Type B pancreatic cell (in vitro differentiated cells): ENCODE data around the gene NR3C1. TPM values are rescaled to one million over a fixed set of nuclear protein-coding genes. Genes with fewer than 3 reads are reported as not detected.

Experiments used
- DNase-seq: peaks from one replicate; pipeline ENCODE4 v3.0.0; 2021; ENCODE audit warnings: mixed read lengths; ENCODE audit not compliant: unreplicated experiment; ENCODE audit errors: extremely low spot score
- H3K27ac Mint-ChIP-seq: 2 replicates; pipeline ENCODE4 v1.8.0; 2021; ENCODE audit warnings: mild to moderate bottlenecking, mixed read lengths
- H3K27me3 Mint-ChIP-seq: 2 replicates; pipeline ENCODE4 v1.8.0; 2021; ENCODE audit warnings: mixed read lengths
- H3K36me3 Mint-ChIP-seq: 2 replicates; pipeline ENCODE4 v1.8.0; 2021; ENCODE audit warnings: mixed read lengths
- H3K4me1 Mint-ChIP-seq: one replicate; pipeline ENCODE4 v1.8.0; 2021; ENCODE audit warnings: mixed read lengths; ENCODE audit not compliant: unreplicated experiment
- H3K4me3 Mint-ChIP-seq: 2 replicates; pipeline ENCODE4 v1.8.0; 2021; ENCODE audit warnings: mild to moderate bottlenecking, mixed read lengths
- H3K9me3 Mint-ChIP-seq: 2 replicates; pipeline ENCODE4 v1.8.0; 2021; ENCODE audit warnings: mixed read lengths
- total RNA-seq: library from RNA; stranded (reverse); gene quantifications from 2 replicates; pipeline ENCODE4 v1.2.1, GENCODE V29; 2021; ENCODE audit warnings: low replicate concordance
- TF ChIP-seq, protein P1 (sequence below): fragments of 200-600 bp; sonication (generic); conservative IDR thresholded peaks from 2 replicates; pipeline ENCODE4 v1.5.0; 2021; ENCODE audit warnings: antibody characterized with exemption, mild to moderate bottlenecking

NR3C1 gene
- total RNA-seq, 1 donor from 2014 or later: 94.0 TPM

DNA sequence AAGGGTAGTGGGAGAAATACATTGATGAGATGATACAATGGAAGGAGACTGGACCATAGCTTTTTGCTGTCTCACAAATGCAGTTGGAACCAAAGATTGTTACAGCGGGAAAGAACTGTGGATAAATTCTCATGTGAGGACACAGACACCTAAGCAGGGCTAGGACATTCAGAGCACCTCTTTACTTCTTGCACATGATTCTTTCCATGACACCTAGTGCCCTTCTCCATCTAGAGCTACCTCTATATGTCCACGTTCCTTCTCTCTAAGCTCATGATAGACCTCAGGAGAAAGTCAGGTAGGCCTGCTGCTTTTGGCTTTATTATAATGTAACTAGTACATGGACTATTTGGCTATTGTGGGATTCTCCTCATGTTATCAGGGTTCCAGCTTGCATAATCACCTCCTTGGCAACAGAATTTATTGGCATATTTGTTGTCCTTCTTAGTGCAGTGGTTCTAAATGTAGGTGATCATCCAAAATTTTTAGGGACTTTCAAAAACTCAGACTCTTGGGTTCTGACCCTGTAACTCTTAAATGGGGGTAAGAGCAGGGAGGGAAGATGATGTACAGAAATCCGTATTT is 27.2 kb downstream of the NR3C1 start:
- Mint-ChIP-seq H3K4me1 (peaks cover 31% of the 10 kb centered on the region), H3K27ac (peak overlapping the region; percentile 39), H3K27me3 (no peaks in the 10 kb centered on the region), H3K36me3 (peaks cover 31% of the 10 kb centered on the region), H3K9me3 (no peaks in the 10 kb centered on the region), H3K4me3 (no peak overlapping the region)
- TF ChIP-seq, protein P1, sequence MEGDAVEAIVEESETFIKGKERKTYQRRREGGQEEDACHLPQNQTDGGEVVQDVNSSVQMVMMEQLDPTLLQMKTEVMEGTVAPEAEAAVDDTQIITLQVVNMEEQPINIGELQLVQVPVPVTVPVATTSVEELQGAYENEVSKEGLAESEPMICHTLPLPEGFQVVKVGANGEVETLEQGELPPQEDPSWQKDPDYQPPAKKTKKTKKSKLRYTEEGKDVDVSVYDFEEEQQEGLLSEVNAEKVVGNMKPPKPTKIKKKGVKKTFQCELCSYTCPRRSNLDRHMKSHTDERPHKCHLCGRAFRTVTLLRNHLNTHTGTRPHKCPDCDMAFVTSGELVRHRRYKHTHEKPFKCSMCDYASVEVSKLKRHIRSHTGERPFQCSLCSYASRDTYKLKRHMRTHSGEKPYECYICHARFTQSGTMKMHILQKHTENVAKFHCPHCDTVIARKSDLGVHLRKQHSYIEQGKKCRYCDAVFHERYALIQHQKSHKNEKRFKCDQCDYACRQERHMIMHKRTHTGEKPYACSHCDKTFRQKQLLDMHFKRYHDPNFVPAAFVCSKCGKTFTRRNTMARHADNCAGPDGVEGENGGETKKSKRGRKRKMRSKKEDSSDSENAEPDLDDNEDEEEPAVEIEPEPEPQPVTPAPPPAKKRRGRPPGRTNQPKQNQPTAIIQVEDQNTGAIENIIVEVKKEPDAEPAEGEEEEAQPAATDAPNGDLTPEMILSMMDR: no peak
- no peak for DNase-seq

DNA sequence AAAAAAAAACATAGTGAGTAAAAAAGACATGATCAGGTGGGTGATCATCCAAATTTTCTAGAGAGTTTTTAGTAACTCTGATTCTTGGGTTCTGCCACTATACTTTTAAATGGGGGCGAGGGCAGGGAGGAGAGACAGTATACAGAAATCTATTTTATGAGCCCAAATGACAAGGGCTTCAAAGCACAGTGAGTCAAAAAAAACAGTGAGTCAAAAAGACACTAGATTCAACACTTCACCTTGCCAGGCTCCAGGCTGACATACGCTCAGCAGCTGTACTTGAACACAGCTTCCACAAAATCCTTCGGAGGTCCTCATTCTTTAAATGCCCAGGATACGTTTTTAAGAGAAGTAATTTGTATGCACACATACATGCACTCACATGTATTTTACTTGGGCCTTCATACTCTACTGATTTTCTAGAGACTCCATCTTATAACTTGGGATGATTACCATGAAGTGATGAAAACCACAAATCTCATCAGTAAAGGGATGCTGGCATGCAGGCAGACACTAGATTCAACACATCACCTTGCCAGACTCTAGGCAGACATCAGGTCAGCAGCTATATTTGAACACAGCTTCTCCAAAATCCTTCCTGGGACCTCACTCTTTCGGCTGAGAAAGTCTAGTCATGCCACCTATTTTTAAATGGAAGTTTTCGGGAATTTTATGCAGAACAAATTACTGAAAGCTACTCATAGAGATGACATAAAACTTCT is 28.8 kb downstream of the NR3C1 start:
- no peak overlapping the region for H3K27ac Mint-ChIP-seq
- H3K4me1 Mint-ChIP-seq: peaks cover 25% of the 10 kb centered on the region
- no peaks in the 10 kb centered on the region for H3K27me3 Mint-ChIP-seq
- no peak for DNase-seq
- peaks cover 27% of the 10 kb centered on the region for H3K36me3 Mint-ChIP-seq
- H3K9me3 Mint-ChIP-seq: no peaks in the 10 kb centered on the region
- no peak overlapping the region for H3K4me3 Mint-ChIP-seq
- TF ChIP-seq, protein P1: no peak

DNA sequence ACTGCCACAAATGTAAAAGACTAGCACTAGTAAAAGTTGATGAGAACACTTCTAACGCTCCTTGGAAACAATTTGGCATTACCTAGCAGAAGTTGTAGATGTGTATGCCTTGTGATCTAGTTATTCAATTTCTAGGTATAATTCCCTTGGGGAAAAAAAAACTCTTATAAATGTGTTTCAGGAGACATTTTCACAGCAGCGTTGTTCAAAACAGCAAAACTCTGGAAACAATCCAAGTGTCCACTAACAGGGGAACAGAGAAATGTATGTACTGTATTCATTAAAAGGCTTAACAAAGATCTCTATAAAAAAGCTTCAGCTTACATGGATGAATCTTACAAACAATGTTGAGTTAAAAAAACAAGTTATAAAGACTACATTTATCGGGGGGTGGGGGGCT is 30.4 kb downstream of the NR3C1 start:
- H3K9me3 Mint-ChIP-seq: no peaks in the 10 kb centered on the region
- TF ChIP-seq, protein P1: no peak
- H3K27me3 Mint-ChIP-seq: no peaks in the 10 kb centered on the region
- H3K36me3 Mint-ChIP-seq: peaks cover 28% of the 10 kb centered on the region
- DNase-seq: no peak
- peaks cover 25% of the 10 kb centered on the region for H3K4me1 Mint-ChIP-seq
- no peak overlapping the region for H3K4me3 Mint-ChIP-seq
- H3K27ac Mint-ChIP-seq: no peak overlapping the region

DNA sequence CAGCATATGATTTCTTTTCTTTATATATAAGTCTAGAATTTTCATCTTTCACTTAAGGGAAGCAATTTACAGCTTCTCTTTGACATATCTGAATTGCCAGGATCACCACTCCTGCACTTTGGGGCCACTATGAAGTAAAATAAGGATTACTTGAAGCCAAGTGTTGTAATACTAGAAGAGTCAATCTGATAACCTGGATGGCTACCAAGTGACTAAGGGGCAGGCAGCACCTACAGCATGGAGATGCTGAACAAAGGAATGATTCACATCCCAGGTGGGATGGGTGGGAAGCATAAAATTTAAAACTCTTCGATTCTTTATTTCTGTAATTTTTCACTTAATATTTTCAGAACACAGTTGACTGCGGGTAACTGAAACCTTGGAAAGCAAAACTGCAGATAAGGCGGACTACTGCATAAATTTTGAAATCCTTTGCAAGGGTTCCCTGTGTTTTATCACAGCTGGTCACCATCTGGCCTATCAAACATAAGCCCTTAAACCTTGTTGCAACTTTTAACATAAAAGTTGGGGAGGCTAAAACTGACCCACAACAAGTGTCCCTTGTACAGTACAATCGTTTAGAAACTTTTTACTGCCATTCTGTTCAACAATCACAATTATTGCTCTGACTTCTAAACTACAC is 31.2 kb downstream of the NR3C1 start:
- H3K27ac Mint-ChIP-seq: no peak overlapping the region
- H3K27me3 Mint-ChIP-seq: no peaks in the 10 kb centered on the region
- H3K36me3 Mint-ChIP-seq: peaks cover 29% of the 10 kb centered on the region

DNA sequence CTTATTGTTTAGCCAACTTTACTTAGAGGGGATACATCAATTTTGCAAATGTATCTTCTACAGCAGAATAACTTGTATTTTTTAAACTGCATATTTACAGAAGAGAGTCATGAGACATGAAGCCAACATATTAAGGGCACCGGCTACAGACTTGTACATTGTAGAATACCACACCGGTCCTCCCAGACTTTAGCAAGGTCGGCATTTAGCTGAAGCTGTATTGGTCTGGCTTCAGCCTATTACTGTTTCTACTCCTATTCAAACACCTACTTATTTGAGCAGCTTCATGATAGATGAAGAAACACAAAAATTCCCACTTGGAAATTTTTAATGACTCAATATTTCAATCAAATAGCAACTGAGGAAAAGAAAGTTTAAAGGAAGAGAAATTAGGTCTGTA is 33.0 kb downstream of the NR3C1 start:
- H3K36me3 Mint-ChIP-seq: peaks cover 40% of the 10 kb centered on the region

More for the DNA sequence above, 31.2 kb downstream of the NR3C1 start:
- DNase-seq: no peak
- no peaks in the 10 kb centered on the region for H3K9me3 Mint-ChIP-seq
- TF ChIP-seq, protein P1: no peak
- no peak overlapping the region for H3K4me3 Mint-ChIP-seq
- peaks cover 20% of the 10 kb centered on the region for H3K4me1 Mint-ChIP-seq

More for the DNA sequence above, 33.0 kb downstream of the NR3C1 start:
- Mint-ChIP-seq H3K4me1 (peaks cover 12% of the 10 kb centered on the region), H3K4me3 (no peak overlapping the region), H3K27me3 (no peaks in the 10 kb centered on the region), H3K9me3 (peaks cover 6% of the 10 kb centered on the region), H3K27ac (no peak overlapping the region)
- TF ChIP-seq, protein P1: no peak
- no peak for DNase-seq
